Dermis microvascular lymphatic vessel endothelial cell (primary cell): ENCODE results near the gene GPR146. TPM values are rescaled to one million over a fixed set of nuclear protein-coding genes. Genes with fewer than 3 reads are reported as not detected.

Source experiments
- DNase-seq, 2 donors: peaks; one replicate each; pipeline versions ENCODE4 v3.0.0 to v3.0.0-alpha.2; 2010; ENCODE audit warnings: low read depth in 2 of 2
- total RNA-seq: library from RNA; depleted of rRNA; stranded (reverse); fragments of >200 nt; gene quantifications from 2 replicates; pipeline ENCODE4 v1.2.1, GENCODE V29; 2014

The GPR146 gene
- total RNA-seq, 1 donor from 2014 or later: 25.5 TPM

DNA sequence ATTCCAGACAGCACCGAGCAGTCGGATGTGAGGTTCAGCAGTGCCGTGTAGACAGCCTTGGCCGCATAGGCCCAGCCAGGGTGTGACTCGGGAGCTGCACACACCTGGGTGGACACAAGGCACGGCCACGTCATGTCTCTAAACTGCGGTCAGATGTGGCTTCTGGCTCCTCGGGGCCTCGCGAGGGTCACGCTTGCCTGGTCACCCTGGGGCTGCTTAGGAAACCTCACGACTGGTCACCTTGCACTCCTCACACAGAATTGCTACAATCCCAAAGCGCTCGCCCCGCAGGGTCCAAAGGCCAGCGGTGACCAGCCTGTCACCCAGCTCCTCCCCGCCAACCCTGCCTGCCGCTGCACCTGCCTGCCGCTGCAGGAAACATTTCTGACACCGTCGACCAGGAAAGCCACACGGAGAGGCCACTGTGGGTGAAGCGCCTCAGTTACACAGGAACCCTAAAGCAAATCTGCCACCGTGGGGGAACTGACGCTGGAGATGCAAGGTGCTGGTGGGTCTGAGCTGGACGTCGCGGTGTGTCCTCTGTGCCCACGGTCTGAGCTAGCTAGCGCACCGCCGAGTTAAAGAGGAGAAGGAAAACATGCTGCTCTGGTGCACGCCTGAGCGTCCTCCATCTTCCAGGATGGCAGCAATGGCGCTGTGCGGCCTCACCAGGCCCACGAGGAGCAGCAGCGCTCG lies 48.6 kb downstream of the GPR146 start:
- DNase-seq: no peak

DNA sequence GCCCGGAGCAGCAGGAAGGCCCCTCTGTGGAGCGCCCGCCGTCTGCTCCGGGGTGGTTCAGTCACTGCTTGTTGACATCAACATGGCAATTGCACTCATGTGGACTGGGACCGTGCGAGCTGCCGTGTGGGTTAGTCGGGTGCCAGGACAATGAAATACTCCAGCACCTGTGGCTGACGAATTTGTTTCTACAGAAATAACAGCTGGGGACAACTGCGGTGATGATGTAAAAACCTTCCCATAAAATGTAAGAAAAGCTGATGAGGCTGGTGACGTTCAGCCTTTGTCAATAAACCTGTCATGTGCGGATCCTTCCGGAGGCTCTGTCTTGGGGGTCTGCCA lies 49.1 kb downstream of the GPR146 start:
- no peak for DNase-seq

DNA sequence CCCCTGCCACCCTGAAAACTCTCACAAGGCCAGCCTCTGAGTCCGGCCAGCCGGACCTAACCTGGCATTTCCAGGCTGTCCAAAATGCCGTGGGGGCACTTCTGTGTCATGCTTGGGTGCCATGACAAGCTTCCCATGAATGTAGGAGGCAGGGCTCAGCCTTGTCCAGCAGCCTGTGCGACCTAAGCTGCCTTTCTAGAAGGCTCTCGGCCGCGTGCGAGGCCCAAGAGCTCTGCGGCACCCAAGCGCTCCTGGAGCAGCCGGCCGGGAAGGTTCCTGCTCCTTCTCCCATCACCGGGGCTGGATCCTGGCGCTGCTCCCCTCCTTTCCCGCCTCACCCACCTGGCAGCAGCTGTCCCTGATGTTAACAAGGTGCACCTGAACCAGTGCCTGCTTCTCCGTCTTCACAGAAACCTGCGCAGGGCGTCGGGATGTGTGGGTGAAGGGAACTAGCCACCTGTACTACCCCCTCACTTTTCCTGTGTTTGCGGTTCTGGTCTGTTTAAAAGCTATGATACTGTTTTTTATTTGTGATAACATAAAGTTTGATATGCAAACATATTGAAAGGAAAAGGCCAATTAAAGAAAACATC lies 49.7 kb downstream of the GPR146 start:
- DNase-seq: no peak

DNA sequence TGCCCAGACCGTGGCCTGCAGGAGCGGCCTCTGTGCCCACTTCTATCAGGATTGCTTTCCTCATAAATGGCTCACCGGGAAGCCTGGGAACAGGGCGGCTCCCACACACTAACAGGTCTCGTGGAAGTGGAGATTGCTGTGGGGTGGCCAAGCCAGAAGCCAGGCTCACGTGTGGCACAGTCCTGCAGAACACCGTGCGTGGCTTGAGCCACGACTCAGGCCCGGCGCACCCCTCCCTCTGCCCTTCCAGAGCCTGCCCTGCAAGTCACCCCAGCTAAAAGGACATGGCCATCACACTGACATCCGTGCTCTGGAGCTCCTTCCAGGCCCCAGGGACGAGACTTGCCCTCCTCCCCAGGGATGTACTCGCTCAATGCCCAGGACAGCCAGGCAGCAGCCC lies 50.5 kb downstream of the GPR146 start:
- no peak for DNase-seq

DNA sequence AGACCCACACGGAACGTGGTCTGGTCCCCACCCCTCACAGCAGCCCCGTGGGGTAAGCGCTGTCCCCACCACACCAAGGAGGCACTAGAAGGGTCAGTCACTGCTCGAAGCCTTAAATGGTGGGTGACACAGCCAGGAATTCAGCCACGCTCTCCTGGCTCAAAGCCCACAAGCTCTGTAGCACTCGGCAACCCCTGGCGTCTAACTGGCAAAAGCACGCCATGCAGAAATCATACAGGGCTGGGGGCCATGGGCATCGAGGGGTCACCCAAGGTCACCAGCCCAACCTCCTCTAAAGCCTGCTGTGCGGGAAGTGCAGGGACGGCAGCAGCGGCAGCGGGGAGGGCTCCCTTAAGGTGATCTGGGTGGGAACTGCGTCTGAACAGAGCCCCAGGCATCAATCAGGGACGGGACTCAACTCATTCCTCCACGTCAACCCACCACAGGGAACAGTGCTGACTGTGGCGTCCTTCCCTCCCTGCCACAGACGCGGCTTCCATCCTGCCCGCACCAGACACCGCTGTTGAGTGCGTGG lies 51.3 kb downstream of the GPR146 start:
- no peak for DNase-seq

DNA sequence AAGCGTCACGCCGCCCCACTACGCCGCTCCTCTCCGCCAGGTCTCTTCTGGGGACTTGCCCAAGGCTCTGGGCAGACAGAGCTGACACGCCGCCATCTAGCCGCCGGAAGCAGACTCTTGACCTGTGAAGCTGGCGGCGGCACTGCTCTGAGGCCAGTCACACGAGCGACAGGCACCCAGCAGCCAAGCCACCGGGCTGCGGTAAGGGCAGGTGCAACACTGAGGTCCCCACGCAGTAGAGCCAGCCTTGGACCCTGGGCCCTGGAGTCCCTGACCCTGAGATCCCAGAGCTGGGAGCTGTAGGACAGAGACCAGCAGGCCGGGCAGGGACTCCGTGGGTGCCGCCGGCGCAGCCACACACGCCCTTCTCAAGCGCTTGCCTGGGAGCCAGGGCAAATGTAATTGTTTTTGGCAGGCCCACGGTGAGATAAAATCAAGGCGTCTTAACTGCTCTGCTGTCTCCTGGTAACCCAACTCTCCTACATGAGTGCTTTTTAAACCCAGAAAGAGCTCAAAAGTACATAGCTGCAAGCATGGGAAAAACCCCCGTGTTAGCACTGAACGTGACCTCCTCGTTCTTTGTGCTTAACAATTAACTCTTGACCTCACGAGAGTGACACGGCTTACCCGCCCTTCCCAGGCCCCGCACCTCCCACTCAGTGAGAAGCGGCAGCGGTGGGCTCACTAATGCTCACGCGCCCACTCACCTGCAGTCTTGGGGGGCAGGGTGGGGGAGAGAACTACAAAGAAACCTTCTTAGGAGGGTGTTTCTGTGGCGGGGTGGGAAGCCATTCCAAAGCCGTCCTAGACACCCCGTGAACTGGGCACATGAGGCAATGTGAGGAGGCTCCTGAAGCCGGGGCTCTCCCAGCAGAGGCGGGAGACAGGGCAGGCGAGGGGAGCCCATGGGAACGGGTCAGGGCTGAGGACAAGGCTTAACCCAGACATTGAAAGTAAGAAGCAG lies 52.1 kb downstream of the GPR146 start:
- DNase-seq: no peak

DNA sequence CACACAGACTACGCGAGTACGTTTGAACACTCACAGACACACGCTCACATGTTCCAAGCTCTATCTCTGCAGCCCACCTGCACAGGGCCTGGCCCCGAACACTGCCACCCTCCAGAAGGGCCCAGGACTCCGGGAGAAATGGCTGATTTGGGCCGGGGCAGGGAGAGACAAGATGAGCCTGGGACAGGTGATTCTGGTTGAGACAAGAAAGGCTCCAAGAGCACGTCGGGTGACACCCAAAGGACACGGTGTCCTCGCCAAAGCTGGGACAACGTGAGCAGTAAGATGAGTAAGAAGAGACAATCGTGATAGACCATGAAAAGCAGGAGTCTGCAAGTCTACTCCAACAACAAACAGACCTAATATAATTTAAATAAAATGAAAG lies 52.8 kb downstream of the GPR146 start:
- DNase-seq: no peak

DNA sequence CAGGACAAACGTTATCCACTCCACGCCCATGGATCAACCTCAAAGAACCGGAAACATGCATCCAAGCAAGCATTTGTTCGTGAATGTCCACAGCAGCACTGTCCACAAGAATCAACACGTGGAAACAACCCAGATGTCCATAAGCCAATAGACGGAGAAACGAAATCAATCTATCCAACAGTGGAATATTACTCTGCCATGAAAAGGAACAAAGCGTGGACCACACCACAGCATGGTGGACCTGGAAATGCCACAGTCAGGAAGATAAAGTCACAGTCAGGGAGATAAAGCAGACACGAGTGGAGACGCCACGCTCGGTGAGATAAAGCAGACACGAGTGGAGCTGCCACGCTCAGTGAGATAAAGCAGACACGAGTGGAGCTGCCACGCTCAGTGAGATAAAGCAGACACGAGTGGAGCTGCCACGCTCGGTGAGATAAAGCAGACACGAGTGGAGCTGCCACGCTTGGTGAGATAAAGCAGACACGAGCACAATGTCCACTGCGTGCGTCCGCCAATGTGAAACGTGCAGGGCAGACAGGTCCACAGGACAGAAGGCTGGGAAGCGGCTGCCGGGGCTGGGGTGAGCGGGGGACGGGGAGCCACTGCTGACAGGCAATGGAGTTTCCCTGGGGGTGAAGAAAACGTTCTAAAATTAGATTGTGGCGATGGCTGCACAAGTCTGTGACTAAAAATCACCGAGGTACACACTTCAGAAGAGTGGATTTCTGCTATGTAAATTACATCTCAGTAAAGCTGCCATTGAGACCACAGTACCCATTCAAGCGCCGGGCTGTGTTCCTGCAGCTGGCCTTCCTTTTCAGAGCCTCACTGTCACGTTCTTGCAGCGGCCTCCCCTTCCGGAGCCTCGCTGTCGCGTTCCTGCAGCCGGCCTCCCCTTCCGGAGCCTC lies 54.2 kb downstream of the GPR146 start:
- DNase-seq: no peak

DNA sequence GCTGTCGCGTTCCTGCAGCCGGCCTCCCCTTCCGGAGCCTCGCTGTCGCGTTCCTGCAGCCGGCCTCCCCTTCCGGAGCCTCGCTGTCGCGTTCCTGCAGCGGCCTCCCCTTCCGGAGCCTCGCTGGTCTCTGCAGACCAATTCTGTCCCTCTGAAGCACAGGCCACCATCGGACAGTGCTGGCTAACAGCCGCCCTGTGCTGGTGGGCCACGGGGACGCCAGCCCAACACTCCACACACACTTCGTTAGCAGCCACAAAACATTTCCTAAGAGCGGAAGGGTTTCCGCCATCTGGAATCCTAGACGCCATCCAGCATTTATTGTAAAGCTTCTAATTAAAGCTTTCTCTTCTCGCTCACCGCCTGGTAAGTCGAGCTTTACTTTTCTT lies 54.8 kb downstream of the GPR146 start:
- no peak for DNase-seq

DNA sequence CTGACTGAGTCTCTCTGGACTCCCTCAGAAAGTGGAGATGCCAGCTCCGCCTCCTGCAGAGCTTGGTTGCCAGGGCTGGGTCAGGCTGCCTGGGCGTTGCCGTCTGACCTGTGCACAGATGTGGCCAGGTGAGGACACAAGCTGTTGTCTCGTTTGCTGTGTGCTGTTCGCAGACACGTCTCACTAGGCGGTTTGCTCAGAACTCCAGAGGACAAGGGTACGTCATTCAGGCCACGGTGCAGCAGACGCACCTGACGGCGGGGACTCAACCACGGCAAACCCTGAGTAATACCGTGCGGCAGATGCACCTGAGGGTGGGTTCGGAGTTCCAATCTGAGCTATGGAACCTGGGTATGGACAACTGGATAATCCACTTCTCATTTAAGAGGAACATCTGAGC lies 55.3 kb downstream of the GPR146 start:
- no peak for DNase-seq

DNA sequence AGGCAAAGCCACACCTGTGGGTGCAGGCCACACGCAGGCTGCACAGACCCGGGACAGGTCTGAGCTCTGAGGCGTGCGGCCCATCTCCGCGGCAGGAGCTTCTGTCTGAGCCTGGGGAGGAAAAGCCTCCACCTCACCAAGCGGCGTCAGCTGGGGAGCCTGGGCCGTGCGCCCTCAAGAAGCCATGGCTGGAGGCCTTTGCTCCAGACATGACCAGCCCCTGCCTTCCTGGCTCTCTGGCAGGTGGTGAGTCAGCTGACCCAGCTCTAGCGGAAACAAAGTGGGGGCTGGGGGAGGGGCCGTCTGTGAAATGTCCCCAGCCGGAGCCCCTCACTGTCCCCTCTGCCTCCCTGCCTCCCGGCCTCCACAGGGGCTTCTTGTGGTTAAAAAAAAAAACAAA lies 56.0 kb downstream of the GPR146 start:
- DNase-seq: peak in 1 of 2 donors; percentile 41

DNA sequence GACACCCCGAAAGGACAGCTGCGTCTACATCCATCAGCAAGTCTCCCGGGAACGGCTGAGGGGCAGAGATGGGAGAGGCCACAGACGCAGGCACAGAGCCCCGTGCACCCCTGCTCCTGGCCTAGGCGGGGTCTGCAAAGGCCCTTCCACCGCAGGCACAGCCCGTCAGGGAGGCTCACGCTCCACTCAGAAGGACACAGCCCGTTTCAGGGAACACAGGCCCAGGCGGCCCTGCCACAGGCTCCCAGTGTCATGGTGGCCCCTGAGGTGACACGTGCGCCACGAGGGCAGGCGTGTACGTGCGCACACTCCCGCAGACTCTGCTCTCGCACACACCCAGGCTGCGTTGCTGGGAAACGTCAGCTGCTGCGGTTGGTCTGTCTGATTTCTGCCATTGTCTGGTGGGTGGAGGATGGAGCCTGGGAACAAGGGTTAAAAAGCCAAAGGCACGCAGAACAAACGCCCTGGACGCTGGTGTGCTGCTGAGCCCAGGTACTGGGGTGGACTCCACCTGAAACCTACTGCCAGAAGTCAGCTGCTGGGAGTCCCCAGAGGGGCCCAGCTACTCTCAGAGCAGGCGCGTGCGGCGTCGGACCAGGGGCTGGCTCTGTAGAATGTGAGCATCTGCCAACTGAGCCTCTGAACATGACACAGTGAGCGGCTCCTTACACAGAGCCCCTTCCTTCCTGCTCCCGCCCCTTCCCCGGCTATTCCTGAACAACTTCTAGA lies 56.7 kb downstream of the GPR146 start:
- no peak for DNase-seq

DNA sequence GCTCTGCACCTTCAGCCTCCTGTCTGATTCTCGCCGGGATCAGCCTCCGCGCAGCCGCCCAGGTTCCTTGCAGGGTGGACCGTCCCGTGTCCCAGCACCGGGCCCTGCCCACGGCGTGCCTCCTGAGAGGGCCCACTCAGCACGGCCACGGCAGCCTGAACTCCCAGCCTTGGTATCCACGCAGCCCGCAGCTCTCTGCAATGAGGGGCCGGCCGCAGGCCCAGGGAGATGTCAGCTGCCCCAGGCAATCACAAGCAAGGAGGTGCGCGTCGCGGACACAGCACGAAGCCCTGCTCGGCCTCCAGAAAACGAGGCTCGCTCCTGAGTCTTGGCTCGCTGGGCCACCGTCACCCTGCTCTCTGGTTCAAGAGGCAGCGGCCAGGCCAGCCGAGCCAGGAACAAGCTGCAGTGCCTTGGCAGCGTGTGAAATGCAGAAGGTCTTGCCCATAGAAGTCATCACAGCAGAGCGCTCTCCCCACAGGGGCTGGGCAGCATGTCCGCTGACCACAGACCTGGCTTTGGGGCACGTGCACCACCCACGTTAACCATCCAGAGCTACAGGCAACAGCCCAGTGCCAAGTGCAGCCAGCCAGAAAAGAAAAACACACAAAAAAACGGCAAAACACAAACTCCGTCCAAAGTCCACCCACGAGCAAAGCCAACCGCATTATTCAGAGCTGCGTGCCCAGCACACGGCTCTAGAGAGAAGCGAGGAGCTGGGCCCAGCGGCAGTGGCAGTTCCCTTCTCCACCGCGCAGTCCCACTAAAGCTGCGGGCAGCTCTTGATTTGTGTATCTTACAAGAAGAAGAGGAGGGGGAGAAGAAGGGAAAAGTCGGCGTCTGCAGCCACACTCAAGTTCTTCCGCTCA lies 57.5 kb downstream of the GPR146 start:
- DNase-seq: no peak

DNA sequence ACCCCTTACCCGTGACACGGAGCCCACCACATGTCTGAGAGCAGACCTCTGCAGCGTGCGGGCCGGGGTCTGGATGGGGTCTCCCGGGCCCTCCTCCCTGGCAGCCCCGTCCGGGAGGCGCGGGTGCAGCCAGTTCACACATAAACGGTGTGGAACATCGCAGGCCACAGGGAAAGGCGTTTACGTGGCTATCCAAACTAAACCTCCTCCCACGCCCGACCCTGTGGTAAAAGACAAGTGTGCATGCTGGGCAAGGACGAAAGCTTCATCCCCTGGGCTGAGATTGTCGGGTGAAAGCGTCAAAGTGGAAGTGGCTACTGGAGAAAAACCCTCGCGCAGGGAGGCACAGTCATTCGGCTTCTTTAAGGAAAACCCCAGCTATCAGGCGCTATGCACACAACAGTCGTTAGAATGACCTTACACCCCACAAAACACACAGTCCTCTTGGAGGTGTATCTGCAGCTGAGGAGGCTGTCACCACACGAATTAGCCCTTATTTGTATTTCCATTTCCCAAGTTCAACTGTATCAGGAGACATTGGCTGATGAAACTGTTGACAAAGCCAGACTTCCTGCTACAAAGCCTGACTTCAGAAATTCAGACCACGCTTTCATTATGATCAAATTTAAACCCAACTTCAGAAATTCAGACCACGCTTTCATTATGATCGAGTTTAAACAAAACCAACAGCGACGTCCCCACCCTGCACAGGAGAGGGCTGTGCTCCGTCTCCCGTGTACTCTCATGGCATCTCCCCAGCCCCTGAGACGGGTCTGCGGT lies 58.9 kb downstream of the GPR146 start:
- peak in 1 of 2 donors; percentile 24 for DNase-seq

DNA sequence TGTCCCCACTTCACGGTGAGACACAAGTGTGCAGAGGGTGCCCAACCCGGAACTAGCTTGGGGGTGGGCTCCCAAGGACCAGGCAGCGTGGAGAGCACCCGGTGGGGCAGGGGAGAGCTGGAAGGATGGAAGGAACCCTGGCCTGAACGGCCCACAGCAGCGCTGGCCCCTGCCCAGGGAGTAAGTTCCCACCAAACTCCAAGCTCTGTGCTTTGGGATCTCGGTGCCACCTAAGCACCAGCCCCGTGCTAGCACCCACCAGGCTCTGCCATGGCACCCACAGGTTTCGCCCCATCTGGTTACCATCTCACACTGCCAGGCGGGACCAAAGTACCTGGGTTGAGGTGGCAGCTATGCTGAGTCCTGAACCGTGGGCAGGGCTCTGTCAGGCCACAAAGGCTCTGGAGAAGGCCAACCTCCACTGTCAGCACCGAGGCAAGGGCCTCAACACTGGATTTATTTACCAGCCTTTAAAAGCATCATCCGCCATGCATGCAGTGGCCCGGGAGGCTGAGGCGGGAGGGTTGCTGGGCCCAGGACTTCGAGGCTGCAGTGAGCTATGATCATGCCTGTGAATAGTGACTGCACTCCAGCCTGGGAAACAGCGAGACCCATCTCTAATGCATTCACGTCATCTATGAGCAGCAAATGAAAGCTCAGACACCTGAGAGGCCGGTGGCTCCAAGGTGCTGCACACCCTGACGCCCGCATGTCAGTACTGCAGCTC lies 59.6 kb downstream of the GPR146 start:
- DNase-seq: no peak

DNA sequence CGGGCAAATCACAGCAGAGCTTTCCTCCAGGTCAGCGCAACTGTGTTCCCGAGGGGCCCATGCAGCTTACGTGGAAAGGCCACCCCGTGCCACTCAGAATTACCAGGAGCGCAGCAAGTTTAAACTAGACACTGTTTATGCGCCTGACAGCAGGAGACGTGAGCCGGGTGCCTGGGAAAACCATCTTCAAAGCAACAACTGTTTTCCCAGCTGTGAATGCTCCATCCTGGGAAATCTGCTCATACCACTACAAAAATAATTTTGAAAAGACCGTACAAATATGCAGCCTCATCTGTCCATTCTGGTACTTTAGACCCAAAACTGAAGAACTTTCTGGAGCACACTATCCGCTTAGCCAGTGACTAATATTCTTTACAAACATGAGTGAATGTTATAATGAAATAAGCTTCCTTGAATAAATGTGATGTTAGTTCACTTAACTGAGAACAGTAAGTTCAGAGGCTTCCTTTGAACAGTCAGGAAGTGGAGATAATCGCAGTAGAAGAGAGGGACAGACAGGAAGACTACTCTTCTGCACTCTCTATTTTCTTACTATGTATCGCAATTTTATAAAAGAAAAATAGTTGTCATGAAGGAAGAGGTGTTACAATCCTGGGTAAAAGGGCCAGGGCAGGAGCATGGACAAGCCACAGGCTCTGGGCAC lies 60.3 kb downstream of the GPR146 start:
- no peak for DNase-seq

DNA sequence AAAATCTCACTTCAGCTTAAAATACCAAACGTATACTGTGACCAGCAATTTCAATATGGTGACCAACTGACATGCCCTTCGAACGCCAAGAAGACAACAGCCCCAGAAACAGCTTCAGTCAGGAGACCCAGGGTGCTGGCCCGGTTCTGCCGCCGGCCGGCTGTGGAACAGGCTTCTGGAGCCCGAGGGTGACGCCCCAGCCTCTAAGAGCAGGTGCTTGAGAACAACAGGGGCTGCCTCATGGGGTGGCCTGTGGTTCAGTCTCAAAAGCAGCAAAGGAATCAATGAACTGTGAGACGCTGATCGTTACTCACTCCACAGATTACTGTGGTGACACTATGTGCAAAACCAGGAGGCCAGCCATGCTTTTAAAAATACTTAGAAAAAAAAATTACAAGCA lies 60.8 kb downstream of the GPR146 start:
- no peak for DNase-seq
